Skeletal muscle cell (primary cell): Measurements from ENCODE around the gene TECTB.
A peak's percentile ranks its signal among the peaks of the same experiment; 100 is the strongest.

Source experiments
- DNase-seq: peaks from one replicate; pipeline ENCODE4 v3.0.0-alpha.2; 2010; ENCODE audit warnings: low read depth
- H3K4me3 ChIP-seq: 2 replicates; pipeline ENCODE4 v1.5.1; 2011; ENCODE audit warnings: low read depth, mild to moderate bottlenecking, control low read depth, low read length, moderate library complexity

TECTB gene

GRCh38 chr10:112302335-112302734 is 19.1 kb downstream of the TECTB start:
- no peak for DNase-seq
- H3K4me3 ChIP-seq: no peak overlapping the region

GRCh38 chr10:112303528-112303927 is 20.3 kb downstream of the TECTB start:
- no peak for DNase-seq
- H3K4me3 ChIP-seq: no peak overlapping the region

- DNase-seq: no peak
- H3K4me3 ChIP-seq: no peak overlapping the region
Measured at GRCh38 chr10:112304267-112304859, 21.2 kb downstream of the TECTB start.

- no peak for DNase-seq
Measured at GRCh38 chr10:112307358-112308124, 24.3 kb downstream of the TECTB start.

GRCh38 chr10:112308125-112308502 is 24.9 kb downstream of the TECTB start:
- no peak overlapping the region for H3K4me3 ChIP-seq
- DNase-seq: no peak

More at GRCh38 chr10:112307358-112308124, 24.3 kb downstream of the TECTB start:
- H3K4me3 ChIP-seq: no peak overlapping the region

- H3K4me3 ChIP-seq: no peak overlapping the region
Measured at GRCh38 chr10:112311481-112311880, 28.3 kb downstream of the TECTB start.

GRCh38 chr10:112313234-112313633 is 30.0 kb downstream of the TECTB start:
- DNase-seq: no peak
- H3K4me3 ChIP-seq: no peak overlapping the region

More at GRCh38 chr10:112311481-112311880, 28.3 kb downstream of the TECTB start:
- DNase-seq: no peak

GRCh38 chr10:112313911-112314310 is 30.7 kb downstream of the TECTB start:
- no peak for DNase-seq
- no peak overlapping the region for H3K4me3 ChIP-seq

GRCh38 chr10:112314822-112315474 is 31.7 kb downstream of the TECTB start:
- no peak overlapping the region for H3K4me3 ChIP-seq
- DNase-seq: peak; percentile 34

GRCh38 chr10:112327678-112328077 is 44.5 kb downstream of the TECTB start:
- DNase-seq: no peak
- no peak overlapping the region for H3K4me3 ChIP-seq

GRCh38 chr10:112330162-112330561 is 47.0 kb downstream of the TECTB start:
- H3K4me3 ChIP-seq: no peak overlapping the region
- no peak for DNase-seq

- DNase-seq: no peak
- no peak overlapping the region for H3K4me3 ChIP-seq
Measured at GRCh38 chr10:112330607-112331160, 47.5 kb downstream of the TECTB start.

GRCh38 chr10:112332022-112332421 is 48.8 kb downstream of the TECTB start:
- no peak for DNase-seq
- H3K4me3 ChIP-seq: no peak overlapping the region

GRCh38 chr10:112332509-112333228 is 49.5 kb downstream of the TECTB start:
- H3K4me3 ChIP-seq: no peak overlapping the region
- DNase-seq: no peak

- DNase-seq: no peak
- H3K4me3 ChIP-seq: no peak overlapping the region
Measured at GRCh38 chr10:112333452-112333851, 50.3 kb downstream of the TECTB start.

GRCh38 chr10:112335111-112335867 is 52.1 kb downstream of the TECTB start:
- peak; percentile 12 for DNase-seq
- H3K4me3 ChIP-seq: no peak overlapping the region

GRCh38 chr10:112335868-112336265 is 52.7 kb downstream of the TECTB start:
- H3K4me3 ChIP-seq: no peak overlapping the region
- no peak for DNase-seq

GRCh38 chr10:112336556-112337201 is 53.5 kb downstream of the TECTB start:
- no peak overlapping the region for H3K4me3 ChIP-seq
- no peak for DNase-seq

- no peak for DNase-seq
- no peak overlapping the region for H3K4me3 ChIP-seq
Measured at GRCh38 chr10:112338957-112339356, 55.8 kb downstream of the TECTB start.
